ES-I3 (cell line): Measurements from ENCODE around the gene HTR2B.
"Not testable (repeated sequence)": the region's sequence is repeated elsewhere in the genome, so short reads cannot be mapped to it uniquely, and the experiment has no call there.

Experiments
- H3K36me3 ChIP-seq: 2 replicates; pipeline ENCODE4 v1.6.1; 2013; ENCODE audit warnings: mild to moderate bottlenecking, low read length, control low read depth, moderate library complexity; ENCODE audit not compliant: insufficient read depth
- H3K4me1 ChIP-seq: 2 replicates; pipeline ENCODE4 v1.6.1; 2013; ENCODE audit warnings: mild to moderate bottlenecking, control low read depth, low read length; ENCODE audit not compliant: insufficient read depth
- H3K9ac ChIP-seq: 2 replicates; pipeline ENCODE4 v1.6.1; 2013; ENCODE audit warnings: low read depth, mild to moderate bottlenecking, low read length, moderate library complexity
- H3K9me3 ChIP-seq: 2 replicates; pipeline ENCODE4 v1.6.1; 2013; ENCODE audit warnings: mild to moderate bottlenecking, low read length, moderate library complexity; ENCODE audit not compliant: control insufficient read depth, insufficient read depth

The HTR2B gene

DNA sequence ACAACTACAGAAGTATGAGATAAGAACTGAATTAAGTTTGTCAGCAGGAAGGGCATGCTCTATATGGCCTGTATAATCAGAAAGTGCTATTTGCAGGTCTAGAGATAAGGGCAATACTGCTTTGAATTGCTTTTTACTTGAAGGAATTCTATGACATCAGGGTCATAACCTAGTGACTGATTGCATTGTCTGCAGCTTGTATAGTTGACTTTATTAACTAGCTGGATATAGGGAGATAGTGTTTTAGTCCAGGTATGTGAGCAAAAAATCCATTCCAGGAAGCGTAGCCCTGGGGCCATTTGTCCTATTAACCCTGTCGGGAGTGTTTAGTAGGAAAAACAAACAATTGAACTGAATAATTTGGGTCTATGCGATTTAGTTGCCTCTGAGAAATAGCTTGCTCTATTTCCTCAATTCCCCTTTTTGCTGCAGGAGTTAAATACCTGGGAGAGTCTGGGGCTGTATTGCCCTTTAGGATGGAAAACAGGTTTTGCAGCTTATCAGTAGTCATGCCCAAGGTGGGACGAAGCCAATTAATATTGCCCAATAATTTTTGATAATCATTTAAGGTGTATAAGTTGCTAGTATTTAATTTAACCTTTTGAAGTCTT lies 30.0 kb downstream of the HTR2B start:
- peaks cover 5% of the 10 kb centered on the region; the same call in 1 of the 2 replicates for H3K9me3 ChIP-seq
- H3K9ac ChIP-seq = no peak overlapping the region
- H3K4me1 ChIP-seq = no peaks in the 10 kb centered on the region
- H3K36me3 ChIP-seq = peaks cover 20% of the 10 kb centered on the region; the same call in 1 of the 2 replicates

DNA sequence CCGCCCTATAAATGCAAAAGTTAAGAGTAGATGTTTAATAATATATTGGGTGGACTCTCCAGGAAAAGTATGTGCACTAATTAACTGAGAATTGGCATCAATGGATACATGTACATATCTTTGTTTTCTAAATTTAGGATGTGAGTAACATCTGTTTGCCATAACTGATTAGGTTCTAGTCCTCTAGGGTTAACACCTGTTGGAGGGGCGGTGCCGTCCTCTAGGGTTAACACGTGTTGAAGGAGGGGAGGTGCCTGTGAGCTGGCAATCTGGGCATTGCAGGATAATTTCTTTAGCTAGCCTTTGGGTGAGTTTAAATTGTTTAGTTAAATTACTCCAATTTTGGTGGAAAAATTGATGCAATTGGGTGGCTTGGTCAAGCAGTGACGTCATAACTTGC lies 30.9 kb downstream of the HTR2B start:
- no peak overlapping the region for H3K9ac ChIP-seq
- H3K4me1 ChIP-seq = no peaks in the 10 kb centered on the region
- H3K36me3 ChIP-seq = peaks cover 22% of the 10 kb centered on the region; the same call in 1 of the 2 replicates
- 0 out of 2 replicates have a peak, but pooled peaks cover under 1% of the 10 kb centered on the region for H3K9me3 ChIP-seq

DNA sequence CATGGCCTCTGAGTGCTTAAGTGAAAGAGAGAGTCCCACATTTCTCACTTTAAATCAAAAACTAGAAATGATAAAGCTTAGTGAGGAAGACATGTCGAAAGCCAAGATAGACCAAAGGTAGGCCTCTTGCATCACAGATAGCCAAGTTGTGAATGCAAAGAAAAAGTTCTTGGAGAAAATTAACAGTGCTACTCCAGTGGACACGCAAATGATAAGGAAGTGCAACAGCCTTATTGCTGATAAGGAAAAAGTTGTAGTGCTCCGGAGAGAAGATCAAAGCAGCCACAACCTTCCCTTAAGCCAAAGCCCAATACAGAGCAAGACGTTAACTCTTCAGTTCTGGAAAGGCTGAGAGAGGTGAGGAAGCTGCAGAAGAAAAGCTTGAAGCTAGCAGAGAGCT lies 36.1 kb downstream of the HTR2B start:
- H3K36me3 ChIP-seq = peaks cover 32% of the 10 kb centered on the region
- no peaks in the 10 kb centered on the region for H3K4me1 ChIP-seq
- H3K9me3 ChIP-seq = no peaks in the 10 kb centered on the region
- H3K9ac ChIP-seq = no peak overlapping the region

DNA sequence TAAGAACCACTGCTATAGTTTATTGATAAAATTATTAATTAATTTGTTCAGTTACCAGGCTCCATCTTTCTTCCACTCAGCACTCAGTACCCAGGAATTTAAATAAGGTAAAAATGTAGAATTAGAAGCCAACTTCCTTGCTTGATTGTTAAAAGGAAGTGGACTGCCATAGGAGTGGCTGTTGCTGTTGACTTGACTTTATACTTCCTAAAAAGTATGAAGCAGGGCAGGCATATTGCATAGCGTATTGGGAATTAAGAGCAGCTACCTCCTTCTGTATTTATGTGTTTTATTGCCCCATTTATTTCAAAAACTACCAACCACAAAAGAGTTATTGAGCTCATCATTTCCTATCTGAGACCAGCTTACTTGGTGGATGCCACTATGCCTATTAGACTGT lies 40.3 kb downstream of the HTR2B start:
- no peaks in the 10 kb centered on the region for H3K9me3 ChIP-seq
- H3K9ac ChIP-seq = no peak overlapping the region
- H3K4me1 ChIP-seq = no peaks in the 10 kb centered on the region
- H3K36me3 ChIP-seq = peaks cover 44% of the 10 kb centered on the region

DNA sequence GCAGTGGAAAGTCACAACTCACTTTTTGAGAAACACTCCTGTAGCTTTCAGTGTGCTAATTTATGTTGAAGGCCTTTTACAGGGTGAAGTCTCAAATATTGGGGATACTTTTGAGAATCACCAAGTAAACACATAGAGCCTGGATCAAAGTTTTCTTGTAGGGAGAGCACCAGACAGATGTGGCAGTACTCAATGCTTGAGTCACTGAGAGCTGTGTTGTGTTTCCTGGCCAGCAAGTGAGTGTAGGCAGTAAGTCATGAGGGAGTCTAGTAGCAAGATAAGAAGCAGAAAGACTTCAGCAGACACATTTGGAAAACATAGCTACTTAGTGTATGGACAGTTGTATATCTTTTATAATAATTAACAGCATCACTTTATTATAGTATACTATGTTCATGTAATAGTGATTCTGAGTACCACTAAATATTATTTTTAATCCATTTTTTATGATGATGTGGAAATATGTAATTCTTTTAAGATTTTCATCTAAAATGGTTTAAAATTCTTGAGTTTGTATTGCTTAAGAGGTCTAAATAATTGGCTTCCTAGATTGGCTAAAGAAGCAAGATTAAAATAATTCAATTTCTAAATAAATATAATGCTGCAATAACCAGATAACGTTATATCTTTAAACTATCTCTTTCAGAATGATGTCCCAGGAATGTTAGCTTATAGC lies 55.3 kb downstream of the HTR2B start:
- Histone ChIP-seq H3K36me3 (peaks cover 19% of the 10 kb centered on the region), H3K9me3 (no peaks in the 10 kb centered on the region), H3K4me1 (no peaks in the 10 kb centered on the region), H3K9ac (no peak overlapping the region)

DNA sequence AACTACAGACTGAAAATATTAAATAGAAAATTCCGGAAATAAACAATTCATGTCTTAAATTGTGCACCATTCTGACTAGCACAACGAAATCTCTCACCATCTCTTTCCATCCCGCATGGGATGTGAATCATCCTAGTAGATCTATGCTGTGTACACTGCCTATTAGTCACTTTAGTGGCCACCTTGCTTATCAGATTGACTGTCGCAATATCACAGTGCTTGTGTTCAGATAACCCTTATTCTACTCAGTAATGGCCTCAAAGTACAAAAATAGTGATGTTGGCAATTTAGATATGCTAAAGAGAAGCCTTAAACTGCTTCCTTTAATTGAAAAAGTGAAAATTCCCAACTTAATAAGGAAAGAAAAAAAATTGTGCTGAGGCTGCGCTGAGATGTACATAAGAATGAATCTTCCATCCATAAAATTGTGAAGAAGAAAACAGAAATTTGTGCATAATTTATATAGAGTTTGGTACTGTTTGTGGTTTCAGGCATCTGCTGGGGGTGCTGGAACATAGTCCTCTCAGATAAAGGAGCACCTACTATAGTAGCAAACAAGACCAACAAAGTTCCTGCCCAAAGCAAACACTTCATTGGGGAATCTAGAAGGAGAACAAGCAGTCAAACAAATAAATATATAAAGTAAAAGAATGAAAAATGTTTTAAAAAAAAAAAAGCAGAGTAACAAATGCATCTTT lies 56.2 kb downstream of the HTR2B start:
- no peaks in the 10 kb centered on the region for H3K4me1 ChIP-seq
- H3K9ac ChIP-seq = no peak overlapping the region
- peaks cover 24% of the 10 kb centered on the region for H3K36me3 ChIP-seq
- no peaks in the 10 kb centered on the region for H3K9me3 ChIP-seq

DNA sequence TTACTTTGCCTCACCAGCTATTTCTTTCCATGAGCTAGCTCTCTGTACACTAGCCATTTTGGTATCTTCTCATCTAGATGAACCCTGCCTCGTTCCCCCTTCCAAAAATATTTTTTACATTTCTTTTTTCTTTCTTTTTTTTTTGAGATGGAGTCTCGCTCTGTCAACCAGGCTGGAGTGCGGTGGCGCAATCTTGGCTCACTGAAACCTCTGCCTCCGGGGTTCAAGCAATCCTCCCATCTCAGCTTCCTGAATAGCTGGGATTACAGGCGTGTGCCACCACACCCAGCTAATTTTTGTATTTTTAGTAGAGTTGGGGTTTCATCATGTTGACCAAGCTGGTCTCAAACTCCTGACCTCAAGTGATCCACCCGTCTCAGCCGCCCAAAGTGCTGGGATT lies 57.3 kb downstream of the HTR2B start:
- H3K9ac ChIP-seq, H3K4me1 ChIP-seq, H3K9me3 ChIP-seq: not testable (repeated sequence)
- peaks cover 21% of the 10 kb centered on the region for H3K36me3 ChIP-seq

DNA sequence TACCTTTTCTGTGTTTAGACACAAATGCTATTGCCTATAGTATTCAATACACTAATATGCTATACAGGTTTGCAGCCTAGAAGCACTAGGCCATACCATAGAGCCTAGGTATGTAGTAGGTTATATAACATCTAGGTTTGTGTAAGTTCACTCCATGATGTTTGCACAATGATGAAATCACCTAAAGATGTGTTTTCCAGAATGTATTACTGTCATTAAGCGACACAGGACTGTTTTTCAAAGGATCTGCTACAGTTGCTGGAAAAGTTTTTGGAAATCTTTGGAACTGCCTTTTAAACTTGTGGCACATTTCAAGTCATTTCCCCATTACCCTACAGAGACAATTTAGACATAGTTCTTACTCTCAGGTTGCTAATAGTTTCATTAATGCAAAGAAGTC lies 58.9 kb downstream of the HTR2B start:
- peaks cover 20% of the 10 kb centered on the region for H3K36me3 ChIP-seq
- H3K9me3 ChIP-seq = no peaks in the 10 kb centered on the region
- no peak overlapping the region for H3K9ac ChIP-seq
- H3K4me1 ChIP-seq = no peaks in the 10 kb centered on the region

DNA sequence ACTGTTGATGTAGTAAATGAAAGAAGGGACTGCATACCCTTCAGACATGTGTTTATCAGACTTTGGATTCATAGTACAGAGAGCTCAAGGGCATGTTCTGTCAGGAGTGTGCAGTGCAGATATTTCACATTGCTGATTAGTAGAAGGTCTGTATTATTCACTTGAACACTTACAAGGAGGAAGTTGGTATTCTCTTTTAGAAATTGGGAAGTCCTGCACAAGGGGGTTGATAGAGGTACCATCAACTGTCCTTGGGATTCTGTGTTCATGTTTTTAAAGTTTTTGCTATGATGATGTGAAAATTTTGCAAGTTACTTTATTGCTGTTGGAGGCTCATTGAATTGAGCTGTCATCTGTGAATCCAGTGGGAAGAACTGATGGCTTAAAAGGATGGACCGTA lies 61.5 kb downstream of the HTR2B start:
- Histone ChIP-seq H3K36me3 (peaks cover 20% of the 10 kb centered on the region), H3K9ac (no peak overlapping the region), H3K4me1 (no peaks in the 10 kb centered on the region), H3K9me3 (no peaks in the 10 kb centered on the region)

DNA sequence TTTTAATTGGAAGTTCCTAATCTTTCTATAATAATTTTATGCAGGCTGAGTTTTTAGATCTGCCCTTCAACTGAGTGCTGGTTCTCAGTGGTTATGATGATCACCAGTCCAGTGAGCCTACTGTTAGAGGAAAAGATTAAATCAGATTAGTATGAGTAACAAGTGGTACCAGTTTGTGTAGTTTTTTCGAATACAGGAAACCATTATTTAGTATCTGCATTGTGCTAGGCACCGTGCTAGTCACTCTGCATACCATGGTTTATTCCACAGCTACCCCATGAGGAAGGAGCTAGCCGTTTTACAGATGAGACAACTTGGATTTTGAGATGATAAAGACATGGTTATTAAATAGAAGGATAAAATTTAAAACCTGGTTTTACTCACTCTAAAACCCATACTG lies 62.1 kb downstream of the HTR2B start:
- H3K36me3 ChIP-seq = peaks cover 20% of the 10 kb centered on the region
- peaks cover 5% of the 10 kb centered on the region for H3K4me1 ChIP-seq

DNA sequence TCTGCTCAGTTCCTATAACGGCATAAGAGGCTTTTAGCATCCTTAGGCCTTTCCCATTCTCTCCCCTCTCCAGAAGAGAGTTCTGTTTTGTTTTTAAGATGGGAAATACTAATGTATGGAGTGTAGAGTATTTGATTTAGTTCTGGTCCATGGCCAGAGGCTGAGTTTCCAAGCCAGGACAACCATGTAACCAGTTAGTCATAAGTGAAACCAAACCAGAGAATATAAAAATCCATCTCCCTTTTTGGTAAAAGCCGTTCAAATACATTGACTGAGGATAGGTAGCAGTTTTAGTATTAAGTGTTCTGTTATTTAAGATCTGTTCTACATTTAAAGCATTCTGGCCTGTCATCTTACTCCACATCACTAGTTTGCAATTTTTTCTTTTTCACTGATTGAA lies 65.1 kb downstream of the HTR2B start:
- Histone ChIP-seq H3K9me3 (no peaks in the 10 kb centered on the region), H3K9ac (no peak overlapping the region), H3K4me1 (peaks cover 6% of the 10 kb centered on the region), H3K36me3 (peaks cover 9% of the 10 kb centered on the region)

More for the DNA sequence above, 62.1 kb downstream of the HTR2B start:
- H3K9me3 ChIP-seq = no peaks in the 10 kb centered on the region
- H3K9ac ChIP-seq = no peak overlapping the region

DNA sequence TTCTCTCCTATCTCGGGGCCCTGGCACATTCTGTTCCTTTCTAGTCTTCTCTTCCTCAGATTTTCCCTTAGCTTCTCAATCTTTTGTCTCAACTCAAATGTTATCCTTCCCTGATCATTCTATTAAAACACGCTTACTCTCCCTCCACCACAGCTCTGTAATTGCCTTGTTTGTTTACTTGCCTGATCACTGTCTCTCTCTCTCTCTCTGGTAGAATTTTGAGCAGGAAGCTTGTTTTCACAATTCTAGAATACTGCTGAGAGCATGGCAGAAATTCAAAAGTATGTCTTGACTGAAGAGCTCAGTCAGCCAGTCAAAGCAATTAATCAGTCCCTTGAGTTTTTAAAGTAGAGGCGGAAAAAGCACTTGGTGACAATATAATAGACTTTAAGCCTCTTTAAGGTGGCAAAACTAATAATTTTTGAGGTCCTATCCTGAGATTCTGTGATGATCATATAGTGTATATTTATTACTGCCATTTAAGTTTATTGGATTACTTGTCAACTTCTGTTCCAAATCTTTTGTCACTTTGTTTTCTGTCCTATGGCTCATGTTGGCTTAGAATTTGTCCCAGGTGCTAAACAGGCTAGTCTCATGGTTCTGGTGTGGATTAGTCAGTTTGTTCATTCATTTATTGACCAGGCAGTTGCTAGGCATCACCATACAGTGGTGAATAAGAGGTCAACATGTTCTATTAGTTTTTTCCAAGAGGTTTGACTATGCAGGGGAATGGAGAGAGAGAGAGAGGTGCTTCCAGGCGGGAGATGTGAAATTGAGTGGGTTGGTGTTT lies 65.9 kb downstream of the HTR2B start:
- Histone ChIP-seq H3K4me1 (peaks cover 6% of the 10 kb centered on the region), H3K9me3 (no peaks in the 10 kb centered on the region), H3K36me3 (peaks cover 7% of the 10 kb centered on the region), H3K9ac (no peak overlapping the region)
